Measurements from ENCODE around the gene AMBP.

AMBP gene

DNA sequence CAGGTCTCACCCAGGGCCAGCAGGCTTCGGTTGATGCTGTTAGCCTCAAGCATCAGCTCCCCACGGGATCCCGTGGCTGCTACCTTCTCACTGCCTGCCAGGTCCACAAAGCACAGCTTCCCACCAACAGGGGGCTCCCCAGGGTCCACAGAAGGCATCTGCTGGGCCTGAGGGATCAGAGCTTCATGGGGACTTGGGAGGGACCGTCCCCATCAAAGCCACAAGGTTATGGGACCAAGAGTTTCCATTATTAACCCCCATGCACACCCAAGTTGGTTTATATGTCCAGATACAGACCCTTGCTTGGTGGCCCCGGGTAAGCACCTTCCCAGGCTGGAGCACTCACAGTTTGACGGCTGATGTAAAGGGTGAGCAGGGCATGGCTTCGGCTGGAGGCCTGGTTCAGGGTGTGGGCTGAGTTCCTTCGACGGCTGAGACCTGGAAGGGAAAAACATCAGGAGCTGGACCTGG lies 18.0 kb upstream of the AMBP start:
- no peak for DNase-seq (ENCODE audit: low read depth, low spot score)
- no peak overlapping the region for H3K4me3 ChIP-seq (ENCODE audit: low read depth, low read length)
- POLR2A ChIA-PET = no interaction called here
- TF ChIP-seq CTCF (IDR thresholded peaks at IDR 0.05; ENCODE audit: insufficient read depth, low read length, missing control alignments) = peak; percentile 18
- CTCF ChIA-PET = interaction anchor here (1.4 to 10.5 kb wide), 6 partner anchors 8 to 195 kb away, joined by 4 to 118 read pairs (median 12); no protein-coding TSS in a partner anchor

- POLR2A ChIA-PET = no interaction called here
- CTCF ChIA-PET = interaction anchor here (1.0 to 10.5 kb wide), 7 partner anchors 9 to 357 kb away, joined by 3 to 118 read pairs (median 6); no protein-coding TSS in a partner anchor
- no peak overlapping the region for H3K4me3 ChIP-seq (ENCODE audit: low read depth, low read length)
- TF ChIP-seq CTCF (IDR thresholded peaks at IDR 0.05; ENCODE audit: insufficient read depth, low read length, missing control alignments) = no peak
- no peak for DNase-seq (ENCODE audit: low read depth, low spot score)
These were observed 16.9 kb upstream of the AMBP start for GRCh38 chr9:114094971-114095370.

GRCh38 chr9:114093761-114094505 lies 15.8 kb upstream of the AMBP start:
- no peak overlapping the region for H3K4me3 ChIP-seq (ENCODE audit: low read depth, low read length)
- no peak for TF ChIP-seq CTCF (IDR thresholded peaks at IDR 0.05; ENCODE audit: insufficient read depth, low read length, missing control alignments)
- no peak for DNase-seq (ENCODE audit: low read depth, low spot score)
- ChIA-PET CTCF (interaction anchor here (1.0 to 10.5 kb wide), 5 partner anchors 8 to 197 kb away, joined by 3 to 118 read pairs (median 10); no protein-coding TSS in a partner anchor), POLR2A (no interaction called here)

- DNase-seq (ENCODE audit: low read depth, low spot score) = no peak
- no peak for TF ChIP-seq CTCF (IDR thresholded peaks at IDR 0.05; ENCODE audit: insufficient read depth, low read length, missing control alignments)
- POLR2A ChIA-PET = no interaction called here
- CTCF ChIA-PET = interaction anchor here (1.4 to 10.5 kb wide), 4 partner anchors 10 to 198 kb away, joined by 3 to 118 read pairs (median 50); no protein-coding TSS in a partner anchor
- H3K4me3 ChIP-seq (ENCODE audit: low read depth, low read length) = no peak overlapping the region
These were observed 15.0 kb upstream of the AMBP start for GRCh38 chr9:114093031-114093471.

DNA sequence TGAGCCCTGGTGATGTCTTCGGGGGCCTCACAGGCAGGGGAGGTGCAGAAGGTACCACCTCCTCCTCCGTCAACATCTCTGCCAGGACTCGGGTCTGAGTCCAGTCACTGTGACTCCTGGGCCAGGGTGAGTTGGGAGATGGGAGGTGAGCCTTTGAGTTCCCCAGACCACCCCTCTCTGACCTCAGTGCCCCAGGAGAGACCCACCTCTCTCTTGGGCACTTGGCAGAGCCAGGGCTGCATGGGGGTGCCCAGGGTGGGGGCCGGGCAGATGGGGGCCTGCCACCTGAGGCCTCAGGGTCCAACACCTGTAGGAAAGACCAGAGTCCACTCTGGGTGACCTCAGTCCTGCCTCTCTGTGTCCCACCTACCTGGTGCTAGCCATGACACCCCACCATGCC lies 14.2 kb upstream of the AMBP start:
- DNase-seq (ENCODE audit: low read depth, low spot score) = no peak
- CTCF ChIA-PET = interaction anchor here (0.6 to 10.5 kb wide), 6 partner anchors 9 to 359 kb away, joined by 3 to 118 read pairs (median 8); no protein-coding TSS in a partner anchor
- POLR2A ChIA-PET = no interaction called here
- H3K4me3 ChIP-seq (ENCODE audit: low read depth, low read length) = no peak overlapping the region
- no peak for TF ChIP-seq CTCF (IDR thresholded peaks at IDR 0.05; ENCODE audit: insufficient read depth, low read length, missing control alignments)

GRCh38 chr9:114091711-114092110 lies 13.6 kb upstream of the AMBP start:
- ChIA-PET CTCF (interaction anchor here (0.9 to 10.5 kb wide), 3 partner anchors 9 to 199 kb away, joined by 3 to 118 read pairs (median 5); no protein-coding TSS in a partner anchor), POLR2A (no interaction called here)
- TF ChIP-seq CTCF (IDR thresholded peaks at IDR 0.05; ENCODE audit: insufficient read depth, low read length, missing control alignments) = no peak
- H3K4me3 ChIP-seq (ENCODE audit: low read depth, low read length) = no peak overlapping the region
- no peak for DNase-seq (ENCODE audit: low read depth, low spot score)
